NCI-H128 (cell line): ENCODE measurements around the gene CDK13.
A peak's percentile ranks its signal among the peaks of the same experiment; 100 is the strongest.

Experiments used
- DNase-seq: peaks from one replicate; lab custom pipeline; 2025; ENCODE audit not compliant: unreplicated experiment; lab: John Stamatoyannopoulos, UW

The CDK13 gene

DNA sequence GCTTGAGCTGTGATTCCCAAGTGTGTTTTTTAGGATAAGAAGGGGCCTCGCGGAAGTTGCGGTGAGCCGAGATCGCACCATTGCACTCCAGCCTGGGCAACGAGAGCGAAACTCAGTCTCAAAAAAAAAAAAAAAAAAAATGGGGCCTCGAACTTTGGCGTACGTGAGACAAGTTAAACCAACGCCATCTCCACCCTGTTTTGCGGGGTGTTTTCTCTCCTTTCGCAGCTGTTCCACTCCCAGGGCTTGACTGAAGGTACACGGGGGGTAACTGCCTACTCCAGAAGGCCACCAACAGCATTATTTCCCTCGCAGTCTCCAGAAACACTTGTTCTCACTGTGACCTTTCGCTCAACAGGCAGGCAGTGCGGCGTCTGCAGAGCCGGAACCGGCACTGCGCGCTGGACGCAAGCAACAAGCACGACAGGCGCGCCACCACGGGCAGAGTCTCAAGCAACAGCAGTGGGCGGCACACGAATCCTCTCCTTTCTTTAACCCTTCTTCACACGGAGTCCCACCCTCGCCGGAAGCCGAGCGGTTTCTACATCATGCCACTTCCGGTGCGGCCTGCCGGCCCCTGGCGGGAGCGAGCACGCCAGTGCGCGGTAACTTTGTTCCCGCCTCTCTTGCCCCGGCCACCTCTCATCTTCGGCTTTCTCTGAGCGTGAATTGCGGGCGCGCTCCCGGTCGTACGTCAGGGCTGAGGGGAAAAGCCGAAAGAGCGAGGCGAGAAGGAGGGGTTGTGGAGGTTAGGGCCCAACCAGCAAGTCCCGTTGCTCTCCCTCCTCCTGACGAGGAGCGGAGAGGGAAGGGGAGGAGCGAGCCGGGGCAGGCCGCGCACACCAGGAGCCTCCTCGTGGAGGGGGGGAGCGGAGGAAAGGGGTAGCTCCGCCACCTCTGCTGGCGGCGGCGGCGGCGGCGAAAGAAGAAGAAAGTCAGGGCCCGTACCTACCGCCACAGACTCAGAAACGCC lies 814 bp upstream of the CDK13 start:
- peak; percentile 97 for DNase-seq

DNA sequence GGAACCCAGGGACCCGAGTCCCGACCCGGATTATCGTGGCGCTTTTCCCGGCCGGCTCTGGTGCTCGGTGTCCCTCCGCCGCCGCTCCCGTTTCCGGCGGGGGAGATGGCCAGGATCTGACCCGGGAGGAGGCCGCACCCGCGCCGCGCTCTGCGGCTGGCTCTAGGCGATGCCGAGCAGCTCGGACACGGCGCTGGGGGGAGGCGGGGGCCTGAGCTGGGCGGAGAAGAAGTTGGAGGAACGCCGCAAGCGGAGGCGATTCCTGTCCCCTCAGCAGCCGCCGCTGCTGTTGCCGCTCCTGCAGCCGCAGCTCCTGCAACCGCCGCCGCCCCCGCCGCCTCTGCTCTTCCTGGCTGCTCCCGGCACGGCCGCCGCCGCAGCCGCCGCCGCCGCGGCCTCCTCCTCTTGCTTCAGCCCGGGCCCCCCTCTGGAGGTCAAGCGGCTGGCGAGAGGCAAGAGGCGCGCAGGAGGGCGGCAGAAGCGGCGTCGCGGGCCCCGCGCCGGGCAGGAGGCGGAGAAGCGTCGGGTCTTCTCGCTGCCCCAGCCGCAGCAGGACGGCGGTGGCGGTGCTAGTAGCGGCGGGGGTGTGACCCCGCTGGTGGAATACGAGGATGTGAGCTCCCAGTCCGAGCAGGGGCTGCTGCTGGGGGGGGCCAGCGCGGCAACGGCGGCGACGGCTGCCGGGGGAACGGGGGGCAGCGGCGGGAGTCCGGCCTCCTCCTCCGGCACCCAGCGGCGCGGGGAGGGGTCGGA lies 593 bp downstream of the CDK13 start:
- no peak for DNase-seq

DNA sequence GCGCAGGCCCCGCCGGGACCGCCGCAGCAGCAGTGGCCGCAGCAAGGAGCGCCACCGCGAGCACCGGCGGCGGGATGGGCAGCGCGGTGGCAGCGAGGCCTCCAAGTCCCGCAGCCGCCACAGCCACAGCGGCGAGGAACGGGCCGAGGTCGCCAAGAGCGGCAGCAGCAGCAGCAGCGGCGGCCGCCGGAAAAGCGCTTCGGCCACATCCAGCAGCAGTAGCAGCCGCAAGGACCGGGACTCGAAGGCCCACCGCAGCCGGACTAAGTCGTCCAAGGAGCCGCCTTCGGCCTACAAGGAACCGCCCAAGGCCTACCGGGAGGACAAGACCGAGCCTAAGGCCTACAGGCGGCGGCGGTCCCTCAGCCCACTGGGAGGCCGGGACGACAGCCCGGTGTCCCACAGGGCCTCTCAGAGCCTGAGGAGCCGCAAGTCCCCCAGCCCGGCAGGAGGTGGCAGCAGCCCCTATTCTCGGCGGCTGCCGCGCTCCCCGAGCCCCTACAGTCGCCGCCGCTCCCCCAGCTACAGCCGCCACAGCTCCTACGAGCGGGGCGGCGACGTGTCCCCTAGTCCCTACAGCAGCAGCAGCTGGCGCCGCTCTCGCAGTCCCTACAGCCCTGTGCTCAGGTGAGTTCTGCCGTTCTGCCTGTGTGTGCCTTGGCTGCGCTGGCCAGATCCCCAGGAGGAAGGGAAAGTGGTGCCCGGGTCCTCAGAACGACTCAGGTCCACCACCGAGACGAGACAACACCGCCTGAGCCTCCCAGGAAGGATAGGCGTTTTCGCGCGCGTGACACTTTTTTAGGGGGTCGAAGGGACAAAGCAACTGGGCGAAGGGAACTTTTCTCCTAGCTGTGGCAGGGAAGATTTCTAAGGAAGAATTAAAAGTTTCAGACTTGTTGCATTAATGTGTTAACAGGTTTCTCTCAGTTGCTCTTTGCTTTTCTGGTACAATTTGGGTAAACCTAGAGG lies 1.5 kb downstream of the CDK13 start:
- peak; percentile 16 for DNase-seq

DNA sequence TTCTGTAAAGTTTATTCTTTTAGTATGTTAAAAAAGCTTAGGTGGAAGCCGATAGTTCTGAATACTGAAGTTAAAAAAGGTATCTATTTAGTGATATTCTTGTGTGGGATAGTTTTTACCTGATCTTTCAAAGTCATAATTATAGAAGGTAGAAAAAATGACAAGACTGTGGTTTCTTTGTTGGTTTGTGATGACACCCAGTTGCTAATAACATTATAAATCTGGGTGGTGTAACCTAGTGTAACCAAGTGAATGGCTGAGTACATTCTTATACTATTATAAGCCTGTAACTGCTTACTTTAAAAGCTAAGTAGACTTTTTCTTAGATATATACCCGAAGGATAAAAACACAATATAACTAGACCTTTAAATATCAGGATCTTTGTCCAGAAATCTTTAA lies 2.3 kb downstream of the CDK13 start:
- no peak for DNase-seq

DNA sequence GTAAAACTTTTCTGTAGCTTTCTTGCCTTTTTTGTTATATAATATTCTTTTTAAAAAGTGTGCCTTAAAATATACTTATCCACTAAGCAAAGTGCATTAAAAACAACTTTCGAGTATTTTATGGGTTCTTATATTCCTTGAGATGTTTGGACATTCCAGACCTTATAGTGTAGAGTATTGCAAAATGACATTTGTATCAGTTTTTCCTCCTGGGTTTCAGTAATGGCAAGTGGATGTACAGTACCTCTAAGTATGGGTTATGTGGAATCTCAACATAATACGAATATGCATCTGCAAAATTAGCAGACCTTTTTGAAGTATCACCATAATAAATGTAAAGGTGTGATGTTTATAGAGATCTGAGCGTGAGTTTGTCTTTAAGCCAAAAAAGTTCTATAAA lies 2.7 kb downstream of the CDK13 start:
- no peak for DNase-seq

DNA sequence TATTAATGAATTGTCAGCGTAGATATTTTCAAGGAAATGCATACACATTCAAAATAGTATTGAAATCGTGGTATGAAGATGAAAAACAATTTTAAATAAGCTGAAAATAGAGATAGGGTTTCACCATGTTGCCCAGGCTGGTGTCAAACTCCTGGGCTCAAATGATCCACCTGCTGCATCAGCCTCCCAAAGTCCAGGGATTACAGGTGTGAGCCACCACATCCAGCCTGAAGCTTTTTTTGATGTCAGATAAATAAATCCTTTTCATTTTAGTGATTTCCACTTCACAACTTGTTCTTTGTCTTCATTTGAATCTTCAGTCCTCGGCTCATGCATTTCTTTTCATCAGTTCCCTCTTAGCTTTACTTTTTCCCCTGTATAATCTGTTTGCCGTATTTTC lies 4.6 kb downstream of the CDK13 start:
- DNase-seq, result no peak

DNA sequence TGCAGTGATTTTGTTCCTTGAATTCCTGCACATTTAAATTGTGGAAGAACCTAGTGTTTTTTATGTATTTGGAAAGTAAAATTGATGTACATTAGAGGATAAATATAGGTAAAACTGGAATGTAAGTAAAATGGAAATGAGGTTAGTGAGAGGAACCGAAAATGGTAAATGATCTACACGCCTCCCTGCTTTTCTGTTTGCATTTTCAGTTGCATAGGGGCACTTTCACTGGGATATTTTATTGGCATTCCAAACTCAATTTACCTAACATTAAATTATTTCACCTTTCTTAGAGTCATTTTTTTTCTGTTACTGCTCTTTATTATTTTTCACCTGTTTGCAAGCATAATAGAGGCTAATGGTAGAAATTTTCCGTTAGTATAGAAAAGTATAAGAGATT lies 8.0 kb downstream of the CDK13 start:
- DNase-seq, result no peak

DNA sequence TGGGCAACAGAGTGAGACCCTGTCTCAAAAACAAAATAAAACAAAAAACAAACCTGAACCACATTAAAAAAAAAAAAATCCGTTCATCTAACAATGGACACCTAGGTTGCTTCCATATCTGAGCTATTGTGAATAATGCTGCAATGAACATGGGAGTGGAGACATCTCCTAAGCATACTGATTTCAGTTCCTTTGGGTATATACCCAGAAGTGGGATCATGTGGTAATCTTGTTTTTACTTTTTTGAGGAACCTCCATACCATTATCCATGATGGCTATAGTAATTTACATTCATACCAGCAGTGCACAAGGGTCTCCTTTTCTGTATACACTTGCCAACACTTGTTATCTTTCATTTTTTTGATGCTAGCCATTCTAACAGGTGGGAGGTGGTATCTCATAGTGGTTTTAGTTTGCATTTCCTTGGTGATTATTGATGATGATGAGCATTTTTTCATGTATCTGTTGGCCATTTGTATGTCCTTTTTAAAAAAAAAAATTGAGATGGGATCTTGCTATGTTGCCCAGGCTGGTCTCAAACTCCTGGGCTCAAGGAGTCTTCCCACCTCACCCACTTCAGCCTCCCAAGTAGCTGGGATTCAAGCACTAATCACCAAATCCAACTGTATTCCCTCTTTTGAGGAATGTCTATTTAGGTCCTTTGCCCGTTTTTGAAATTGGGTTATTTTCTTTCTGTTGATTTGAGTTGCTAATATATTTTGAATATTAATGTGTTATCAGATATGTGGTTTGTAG lies 17.5 kb downstream of the CDK13 start:
- DNase-seq, result no peak

DNA sequence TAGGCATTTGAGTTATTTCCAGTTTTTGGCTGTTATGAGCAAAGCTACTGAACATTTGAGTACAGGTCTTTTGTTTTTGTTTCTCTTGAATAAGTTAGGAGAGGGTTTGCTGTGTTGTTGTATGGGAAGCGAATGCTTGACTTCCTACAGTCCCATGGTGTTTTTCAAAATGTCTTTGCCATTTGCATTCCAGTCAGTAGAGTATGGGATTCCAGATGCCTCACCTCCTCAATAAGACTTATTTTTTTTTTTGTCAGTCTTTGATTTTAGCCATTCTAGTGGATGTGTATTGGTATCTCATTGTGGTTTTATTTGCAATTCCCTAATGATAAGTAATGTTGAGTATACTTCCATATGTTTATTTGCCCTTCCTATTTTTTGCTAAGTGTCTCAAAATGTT lies 19.4 kb downstream of the CDK13 start:
- no peak for DNase-seq

DNA sequence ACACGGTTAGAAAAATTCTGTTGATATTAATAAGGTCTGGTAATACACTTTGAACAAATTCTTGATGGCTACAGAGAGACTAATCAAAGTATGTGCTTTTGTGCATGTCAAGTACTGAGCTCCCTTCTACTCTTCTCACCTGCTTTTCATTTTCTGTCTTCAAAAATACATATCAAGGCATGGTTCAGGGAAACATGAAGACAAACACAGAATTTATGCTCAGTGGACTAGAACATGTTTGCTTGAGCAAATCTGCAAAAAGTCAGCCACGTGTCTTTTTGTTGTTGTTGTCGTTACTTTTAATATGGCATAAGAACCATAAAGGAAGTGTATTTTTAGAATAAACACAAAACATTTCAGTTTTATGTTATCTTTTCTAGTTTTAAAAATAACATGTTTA lies 21.9 kb downstream of the CDK13 start:
- DNase-seq, result no peak

DNA sequence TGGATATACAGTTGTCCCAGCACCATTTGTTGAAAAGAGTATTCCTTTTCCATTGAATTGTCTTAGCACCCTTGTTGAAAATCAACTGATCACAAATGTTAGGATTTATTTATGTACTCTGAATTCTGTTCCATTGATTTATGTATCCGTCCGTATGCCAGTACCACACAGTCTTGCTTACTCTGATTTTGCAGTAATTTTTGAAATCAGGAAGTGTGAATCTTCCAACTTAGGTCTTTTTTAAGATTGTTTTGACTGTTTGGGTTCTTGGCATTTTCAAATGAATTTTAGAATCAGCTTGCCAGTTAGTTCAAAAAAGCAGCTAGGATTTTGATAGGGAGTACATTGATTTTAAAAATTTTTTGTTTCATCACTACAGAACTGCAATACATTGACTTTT lies 23.7 kb downstream of the CDK13 start:
- DNase-seq, result no peak

DNA sequence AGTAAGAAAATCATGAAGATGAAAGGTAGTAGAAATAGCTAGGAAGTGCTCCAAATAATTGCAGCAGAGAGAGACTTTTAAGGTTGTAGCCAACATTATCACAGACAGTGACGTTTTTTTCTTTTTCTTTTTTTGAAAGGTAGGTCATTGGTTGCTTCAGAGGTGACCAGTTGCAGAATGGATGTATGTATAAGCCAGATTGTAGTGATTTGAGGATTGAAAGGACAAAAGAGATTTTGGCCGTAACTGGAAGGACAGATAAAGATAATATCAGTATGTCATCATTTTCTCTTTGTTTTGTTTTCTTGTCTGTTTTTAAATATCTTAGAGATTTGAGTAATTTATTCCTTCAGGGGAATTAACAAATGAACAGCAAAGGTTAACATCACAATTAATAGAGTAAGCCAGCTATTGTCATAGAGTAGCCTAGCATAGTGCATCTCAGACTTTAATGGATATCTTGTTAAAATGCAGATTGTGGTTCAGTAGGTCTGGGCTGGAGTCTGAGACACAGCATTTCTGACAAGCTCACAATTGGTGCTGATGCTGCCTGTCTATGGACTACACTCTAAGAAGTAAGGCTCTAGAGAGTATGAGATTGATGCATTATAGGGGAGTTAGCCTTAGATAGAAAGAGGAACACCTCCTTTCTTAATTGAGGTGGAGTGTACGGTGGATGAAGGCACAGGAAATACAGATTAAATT lies 28.3 kb downstream of the CDK13 start:
- no peak for DNase-seq

DNA sequence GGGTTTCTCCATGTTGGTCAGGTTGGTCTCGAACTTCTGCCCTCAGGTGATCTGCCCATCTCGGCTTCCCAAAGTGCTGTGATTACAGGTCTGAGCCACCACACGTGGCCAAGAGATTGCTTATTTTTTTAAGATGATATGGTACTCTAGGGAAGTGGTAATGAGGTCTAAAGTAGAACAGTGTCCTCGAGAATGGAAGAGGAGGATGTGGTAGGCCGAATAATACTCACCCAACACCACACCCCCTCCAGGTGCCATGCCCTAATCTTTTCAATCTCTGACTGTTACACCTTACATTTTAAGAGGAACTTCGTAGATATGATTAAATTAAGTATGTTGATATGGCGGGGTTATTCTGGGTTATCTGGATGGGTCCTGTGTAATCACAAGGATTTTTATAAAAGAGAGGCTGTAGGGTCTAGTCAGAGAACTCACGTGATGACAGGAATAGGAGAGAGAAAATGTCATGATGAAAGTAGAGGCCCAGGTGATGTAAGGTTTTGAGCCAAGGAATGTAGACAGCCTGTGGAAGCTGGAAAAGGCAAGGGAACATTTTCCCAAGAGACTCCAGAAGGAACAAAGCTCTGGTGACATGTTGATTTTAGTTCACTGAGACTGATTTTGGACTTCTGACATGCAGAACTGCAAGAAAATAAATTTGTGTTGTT lies 29.5 kb downstream of the CDK13 start:
- no peak for DNase-seq

DNA sequence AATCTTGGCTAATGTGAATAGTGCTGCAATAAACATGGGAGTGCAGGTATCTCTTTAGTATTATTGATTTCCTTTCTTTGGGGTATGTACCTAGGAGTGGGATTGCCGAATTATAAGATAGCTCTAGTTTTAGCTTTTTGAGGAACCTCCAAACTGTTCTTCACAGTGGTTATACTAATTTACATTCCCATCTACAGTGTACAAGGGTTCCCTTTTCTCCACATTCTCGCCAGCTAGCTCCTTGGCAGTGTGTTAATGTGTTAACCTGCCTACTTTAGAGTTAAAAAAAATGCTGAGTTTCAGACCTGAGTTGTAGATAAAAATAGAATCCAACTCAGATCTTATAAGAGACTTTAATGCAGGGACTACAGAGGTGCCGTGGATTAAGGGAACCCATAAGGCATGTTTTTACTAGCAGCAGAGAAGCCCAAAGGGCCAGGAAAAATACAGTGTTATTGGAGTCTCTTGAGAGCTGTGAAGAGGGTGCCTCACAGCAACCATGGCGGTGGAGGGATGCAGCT lies 35.4 kb downstream of the CDK13 start:
- no peak for DNase-seq

DNA sequence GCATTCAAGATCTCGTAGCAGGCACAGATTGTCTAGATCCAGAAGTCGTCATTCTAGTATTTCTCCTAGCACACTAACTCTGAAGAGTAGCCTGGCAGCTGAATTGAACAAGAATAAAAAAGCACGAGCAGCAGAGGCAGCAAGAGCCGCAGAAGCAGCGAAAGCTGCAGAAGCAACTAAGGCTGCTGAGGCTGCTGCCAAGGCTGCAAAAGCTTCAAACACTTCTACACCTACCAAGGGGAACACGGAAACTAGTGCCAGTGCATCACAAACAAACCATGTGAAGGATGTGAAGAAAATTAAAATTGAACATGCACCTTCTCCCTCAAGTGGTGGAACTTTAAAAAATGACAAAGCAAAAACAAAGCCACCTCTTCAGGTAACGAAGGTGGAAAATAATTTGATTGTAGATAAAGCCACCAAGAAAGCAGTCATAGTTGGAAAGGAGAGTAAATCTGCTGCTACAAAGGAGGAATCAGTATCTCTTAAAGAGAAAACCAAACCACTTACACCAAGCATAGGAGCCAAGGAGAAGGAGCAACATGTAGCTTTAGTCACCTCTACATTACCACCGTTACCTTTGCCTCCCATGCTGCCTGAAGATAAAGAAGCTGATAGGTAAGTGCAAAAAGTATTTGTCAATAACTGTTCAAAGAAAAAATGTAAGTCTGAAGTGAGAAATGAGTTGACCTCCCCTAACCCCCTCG lies 37.7 kb downstream of the CDK13 start:
- no peak for DNase-seq

DNA sequence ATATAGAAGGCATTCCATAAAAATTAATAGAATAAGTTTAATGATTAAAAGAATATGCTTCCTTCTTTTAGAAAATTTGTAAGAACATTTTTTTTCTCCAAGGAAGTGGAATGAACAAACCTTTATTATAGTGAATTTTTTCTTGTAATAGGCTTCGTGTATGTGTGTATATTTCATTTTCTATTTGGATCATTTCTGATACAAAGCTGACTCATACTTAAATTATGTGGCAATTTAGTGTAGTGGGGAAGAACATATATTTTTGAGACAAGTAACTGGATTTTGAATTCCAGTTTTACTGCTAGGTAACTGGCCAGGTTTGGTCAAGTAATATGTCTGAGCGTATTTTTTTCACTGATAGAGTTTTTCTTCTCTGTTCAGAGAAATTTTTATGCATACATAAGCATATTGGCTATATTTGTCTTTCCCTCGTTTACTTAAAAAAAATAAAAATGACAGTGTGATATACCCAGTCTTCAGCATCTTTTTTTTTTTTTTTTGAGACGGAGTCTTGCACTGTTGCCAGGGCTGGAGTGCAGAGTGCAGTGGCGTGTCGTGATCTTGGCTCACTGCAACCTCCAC lies 50.8 kb downstream of the CDK13 start:
- DNase-seq, result no peak

DNA sequence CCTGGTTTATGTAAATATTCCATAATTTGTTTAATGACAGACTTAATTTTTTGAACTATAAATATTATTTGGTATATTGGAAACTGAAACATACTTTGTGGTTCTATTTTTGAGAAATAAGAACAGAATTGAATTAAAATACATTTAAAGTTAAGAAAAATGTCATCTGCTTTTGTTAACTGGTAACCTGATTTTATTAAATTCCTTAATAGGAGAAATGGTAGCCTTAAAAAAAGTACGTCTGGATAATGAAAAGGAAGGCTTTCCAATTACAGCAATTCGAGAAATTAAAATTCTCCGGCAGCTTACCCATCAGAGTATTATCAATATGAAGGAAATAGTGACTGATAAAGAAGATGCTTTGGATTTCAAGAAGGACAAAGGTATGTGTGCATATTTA lies 51.6 kb downstream of the CDK13 start:
- DNase-seq, result no peak

DNA sequence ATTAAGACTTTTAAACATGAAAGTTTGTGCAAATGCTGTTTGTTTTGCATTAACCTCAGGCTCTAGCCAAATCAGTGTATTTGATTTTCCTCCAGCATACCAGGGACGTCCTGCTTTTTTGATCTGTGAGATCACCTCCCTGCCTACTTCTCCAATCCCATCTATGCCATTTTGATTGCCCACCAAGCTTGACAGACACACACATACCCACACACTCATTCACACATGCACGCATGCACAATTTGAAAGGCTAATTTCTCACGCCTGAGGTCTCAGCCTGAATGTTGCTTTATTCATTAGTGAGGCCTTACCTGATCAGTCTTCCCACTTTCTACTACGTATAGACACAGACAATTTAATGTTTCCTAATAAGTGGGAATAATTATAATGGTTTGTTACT lies 53.5 kb downstream of the CDK13 start:
- no peak for DNase-seq
